Epithelial cell of proximal tubule (primary cell): ENCODE data around the gene TRIM29. TPM values are rescaled to one million over a fixed set of nuclear protein-coding genes. Genes with fewer than 3 reads are reported as not detected.

Experiments
- DNase-seq: peaks from one replicate; pipeline ENCODE4 v3.0.0-alpha.2; 2011; ENCODE audit warnings: low read depth
- H3K4me3 ChIP-seq: 2 replicates; pipeline ENCODE4 v1.5.1; 2011; ENCODE audit warnings: low read depth, mild to moderate bottlenecking, low read length
- CTCF ChIP-seq: conservative IDR thresholded peaks from 2 replicates; pipeline ENCODE4 v1.5.1; 2012; ENCODE audit warnings: low read depth, mild to moderate bottlenecking, low read length
- total RNA-seq: library from RNA; depleted of rRNA; stranded (reverse); fragments of >200 nt; gene quantifications from 2 replicates; pipeline ENCODE4 v1.2.3, GENCODE V29; 2015

Gene TRIM29
- total RNA-seq, 1 donor from 2014 or later, result not detected

GRCh38 chr11:120066738-120067437 lies 71.0 kb downstream of the TRIM29 start:
- no peak for DNase-seq
- TF ChIP-seq CTCF, result no peak
- H3K4me3 ChIP-seq, result no peak overlapping the region

GRCh38 chr11:120065876-120066275 lies 72.0 kb downstream of the TRIM29 start:
- no peak for DNase-seq
- TF ChIP-seq CTCF, result no peak

GRCh38 chr11:120065176-120065575 lies 72.7 kb downstream of the TRIM29 start:
- no peak for TF ChIP-seq CTCF
- DNase-seq, result no peak
- no peak overlapping the region for H3K4me3 ChIP-seq

More at GRCh38 chr11:120065876-120066275, 72.0 kb downstream of the TRIM29 start:
- no peak overlapping the region for H3K4me3 ChIP-seq

- DNase-seq, result no peak
- TF ChIP-seq CTCF, result no peak
These were observed 73.6 kb downstream of the TRIM29 start for GRCh38 chr11:120064341-120064740.

GRCh38 chr11:120063686-120064340 lies 74.1 kb downstream of the TRIM29 start:
- H3K4me3 ChIP-seq, result no peak overlapping the region
- DNase-seq, result no peak
- no peak for TF ChIP-seq CTCF

More at GRCh38 chr11:120064341-120064740, 73.6 kb downstream of the TRIM29 start:
- H3K4me3 ChIP-seq, result no peak overlapping the region

GRCh38 chr11:120062561-120062930 lies 75.4 kb downstream of the TRIM29 start:
- DNase-seq, result no peak
- no peak overlapping the region for H3K4me3 ChIP-seq
- TF ChIP-seq CTCF, result no peak
